Suprapubic skin (tissue), 4 donors: ENCODE measurements around the gene ITPRIP.

Source experiments
- CTCF ChIP-seq, 2 donors: fragments of 200-600 bp in 1 of 2; fragments of 450-650 bp in 1 of 2; sonication (generic) in 1 of 2; IDR thresholded peaks; one replicate each; pipeline ENCODE4 v1.5.1; 2016 to 2019; ENCODE audit warnings: antibody characterized with exemption in 2 of 2, mild to moderate bottlenecking in 1 of 2, moderate library complexity in 1 of 2
- POLR2A ChIP-seq, 2 donors: fragments of 450-650 bp; IDR thresholded peaks; one replicate each; pipeline ENCODE4 v1.6.1; 2017; ENCODE audit warnings: antibody characterized with exemption in 2 of 2, mild to moderate bottlenecking in 2 of 2, moderate library complexity in 2 of 2
- POLR2AphosphoS5 ChIP-seq, 3 donors: sonication (generic); formaldehyde crosslinking; IDR thresholded peaks; one replicate each; pipeline ENCODE4 v1.6.1; 2017; ENCODE audit warnings: antibody characterized with exemption in 3 of 3

- no peak for TF ChIP-seq POLR2AphosphoS5 (IDR thresholded peaks at IDR 0.05)
- no peak for TF ChIP-seq CTCF (IDR thresholded peaks at IDR 0.05)
- no peak for TF ChIP-seq POLR2A (IDR thresholded peaks at IDR 0.05)
Measured at GRCh38 chr10:104288355-104288754, 49.9 kb downstream of the ITPRIP start.
